DOHH2 (cell line): ENCODE data around the gene ANKRD60.

Source experiments
- CTCF ChIP-seq: fragments of 200-600 bp; sonication (generic); IDR thresholded peaks from one replicate; pipeline ENCODE4 v1.5.1; 2014; ENCODE audit warnings: antibody characterized with exemption, mild to moderate bottlenecking, low read depth, low read length; ENCODE audit not compliant: poor library complexity, severe bottlenecking
- EZH2phosphoT487 ChIP-seq: fragments of 200-600 bp; sonication (generic); IDR thresholded peaks from 2 replicates; pipeline ENCODE4 v1.6.1; 2017; ENCODE audit warnings: borderline replicate concordance, mild to moderate bottlenecking, antibody characterized with exemption, low read length, moderate library complexity, mixed read lengths

- TF ChIP-seq CTCF (no peak), EZH2phosphoT487 (no peak)
Measured at GRCh38 chr20:58277107-58277506, 48.7 kb upstream of the ANKRD60 start.
